ENCODE data around the gene HSPA1A. TPM values are rescaled to one million over a fixed set of nuclear protein-coding genes. Genes with fewer than 3 reads are reported as not detected.
A peak's percentile ranks its signal among the peaks of the same experiment; 100 is the strongest.

Gene HSPA1A
- total and polyA plus RNA-seq, 9 of the 15 experiments (the other 6 are each of a cell fraction or from before 2014, with no cell fraction given) = 2.2 to 273 (median 107) TPM

GRCh38 chr6:31794866-31795615 lies 20.3 kb upstream of the HSPA1A start (continued):
- no peak for TF ChIP-seq SFPQ (IDR thresholded peaks at IDR 0.05; ENCODE audit: low read depth, low read length)
- peak; percentile 93; the same call in 1 of the 2 replicates for TF ChIP-seq TGIF2 (CRISPR knock-in tag; IDR thresholded peaks at IDR 0.05)
- peak; percentile 69 for TF ChIP-seq MIER1 (IDR thresholded peaks at IDR 0.05; ENCODE audit: low read depth)
- TF ChIP-seq DEAF1 (CRISPR knock-in tag; IDR thresholded peaks at IDR 0.05) = no peak
- TF ChIP-seq FUS (optimal IDR thresholded peaks at IDR 0.05; ENCODE audit: low read depth, low read length) = no peak
- no peak for TF ChIP-seq SIN3A (IDR thresholded peaks at IDR 0.05; ENCODE audit: borderline replicate concordance in 2 of 2, control insufficient read depth in 1 of 2, low read depth in 2 of 2, low read length in 2 of 2)
- TF ChIP-seq ZMIZ1 (IDR thresholded peaks at IDR 0.05; ENCODE audit: low read depth in 2 of 2, low read length in 2 of 2) = no peak
- TF ChIP-seq ZNF830 (CRISPR knock-in tag; IDR thresholded peaks at IDR 0.05) = no peak
- TF ChIP-seq SP1 (CRISPR knock-in tag; IDR thresholded peaks at IDR 0.05) = no peak
- TF ChIP-seq MLLT1 (IDR thresholded peaks at IDR 0.05) = 0 out of 4 replicates have a peak, but pooled peaks of 1 of the 2 experiments have one; percentile 51
- no peak for TF ChIP-seq ZBTB11 (CRISPR knock-in tag; IDR thresholded peaks at IDR 0.05)
- 0 out of 2 replicates have a peak, but pooled peaks have one; percentile 6 for TF ChIP-seq ARID2 (IDR thresholded peaks at IDR 0.05)
- no peak for TF ChIP-seq NFATC3 (IDR thresholded peaks at IDR 0.05)
